GM19240 (cell line): ENCODE measurements around the gene PARP8.
"Not testable (repeated sequence)": the region's sequence is repeated elsewhere in the genome, so short reads cannot be mapped to it uniquely, and the experiment has no call there.

ENCODE experiments used
- DNase-seq: peaks from one replicate; pipeline ENCODE4 v3.0.0; 2011; ENCODE audit warnings: low spot score; ENCODE audit not compliant: insufficient read length

The PARP8 gene

GRCh38 chr5:50675385-50675784 is 8.9 kb downstream of the PARP8 start:
- DNase-seq, result no peak

- not testable (repeated sequence) for DNase-seq
Measured at GRCh38 chr5:50679554-50679953, 13.1 kb downstream of the PARP8 start.

GRCh38 chr5:50684721-50685120 is 18.3 kb downstream of the PARP8 start:
- DNase-seq, result no peak

- DNase-seq, result no peak
Measured at GRCh38 chr5:50687548-50687947, 21.1 kb downstream of the PARP8 start.

GRCh38 chr5:50691399-50692016 is 25.1 kb downstream of the PARP8 start:
- no peak for DNase-seq

- no peak for DNase-seq
Measured at GRCh38 chr5:50694027-50694590, 27.7 kb downstream of the PARP8 start.

- not testable (repeated sequence) for DNase-seq
Measured at GRCh38 chr5:50694626-50695025, 28.2 kb downstream of the PARP8 start.

- no peak for DNase-seq
Measured at GRCh38 chr5:50697739-50698138, 31.3 kb downstream of the PARP8 start.

GRCh38 chr5:50699737-50700136 is 33.3 kb downstream of the PARP8 start:
- no peak for DNase-seq

- DNase-seq, result no peak
Measured at GRCh38 chr5:50700706-50701105, 34.3 kb downstream of the PARP8 start.

- no peak for DNase-seq
Measured at GRCh38 chr5:50702615-50703366, 36.4 kb downstream of the PARP8 start.

GRCh38 chr5:50703367-50703666 is 36.9 kb downstream of the PARP8 start:
- DNase-seq, result no peak

- DNase-seq, result no peak
Measured at GRCh38 chr5:50704730-50705129, 38.3 kb downstream of the PARP8 start.

- DNase-seq, result no peak
Measured at GRCh38 chr5:50709471-50709870, 43.0 kb downstream of the PARP8 start.

GRCh38 chr5:50710838-50711237 is 44.4 kb downstream of the PARP8 start:
- no peak for DNase-seq

GRCh38 chr5:50711280-50711679 is 44.8 kb downstream of the PARP8 start:
- DNase-seq, result peak; percentile 44

GRCh38 chr5:50712479-50712878 is 46.0 kb downstream of the PARP8 start:
- DNase-seq, result no peak

- no peak for DNase-seq
Measured at GRCh38 chr5:50715001-50715400, 48.6 kb downstream of the PARP8 start.

- DNase-seq, result no peak
Measured at GRCh38 chr5:50716134-50716533, 49.7 kb downstream of the PARP8 start.

GRCh38 chr5:50717651-50718050 is 51.2 kb downstream of the PARP8 start:
- no peak for DNase-seq

GRCh38 chr5:50720061-50720710 is 53.7 kb downstream of the PARP8 start:
- DNase-seq, result no peak

GRCh38 chr5:50722223-50722622 is 55.8 kb downstream of the PARP8 start:
- DNase-seq, result no peak
